ENCODE measurements around the gene ST8SIA1. TPM values are rescaled to one million over a fixed set of nuclear protein-coding genes. Genes with fewer than 3 reads are reported as not detected.

The ST8SIA1 gene
- polyA plus RNA-seq, 1 donor from 2014 or later, result 22.5 TPM

- Histone ChIP-seq H3K9me3 (ENCODE audit: low read length) (no peaks in the 10 kb centered on the region), H3K27ac (ENCODE audit: low read length) (no peak overlapping the region), H3K79me2 (replicated peaks; ENCODE audit: insufficient read depth, low read length) (no peaks in the 10 kb centered on the region), H4K20me1 (ENCODE audit: insufficient read depth) (no peaks in the 10 kb centered on the region), H3K9ac (ENCODE audit: low read length) (no peak overlapping the region), H3K9me2 (ENCODE audit: insufficient read depth, low read length) (no peaks in the 10 kb centered on the region), H3K27me3 (ENCODE audit: insufficient read depth, low read depth, low read length) (no peaks in the 10 kb centered on the region), H3F3A (ENCODE audit: insufficient read depth, low read length, poor library complexity, severe bottlenecking) (no peaks in the 10 kb centered on the region), H2AFZ (ENCODE audit: low read depth, low read length) (no peak overlapping the region), H3K4me2 (ENCODE audit: low read length) (no peak overlapping the region), H3K4me3 (ENCODE audit: low read length) (no peak overlapping the region), H3K36me3 (ENCODE audit: insufficient read depth, low read length) (no peaks in the 10 kb centered on the region)
- TF ChIP-seq SMC3 (conservative IDR thresholded peaks at IDR 0.05; ENCODE audit: poor library complexity) (no peak), EZH2 (IDR thresholded peaks at IDR 0.05; ENCODE audit: borderline replicate concordance, insufficient read depth, low read length, poor library complexity, severe bottlenecking) (no peak), POLR2AphosphoS5 (IDR thresholded peaks at IDR 0.05) (no peak), MXI1 (conservative IDR thresholded peaks at IDR 0.05; ENCODE audit: poor library complexity, severe bottlenecking) (no peak), RAD21 (conservative IDR thresholded peaks at IDR 0.05) (no peak), CTCF (IDR thresholded peaks at IDR 0.05; ENCODE audit: poor library complexity, severe bottlenecking) (no peak), EP300 (conservative IDR thresholded peaks at IDR 0.05; ENCODE audit: poor library complexity, severe bottlenecking) (no peak), TAF1 (IDR thresholded peaks at IDR 0.05; ENCODE audit: low read depth) (no peak)
- TF ChIP-seq, protein P1, sequence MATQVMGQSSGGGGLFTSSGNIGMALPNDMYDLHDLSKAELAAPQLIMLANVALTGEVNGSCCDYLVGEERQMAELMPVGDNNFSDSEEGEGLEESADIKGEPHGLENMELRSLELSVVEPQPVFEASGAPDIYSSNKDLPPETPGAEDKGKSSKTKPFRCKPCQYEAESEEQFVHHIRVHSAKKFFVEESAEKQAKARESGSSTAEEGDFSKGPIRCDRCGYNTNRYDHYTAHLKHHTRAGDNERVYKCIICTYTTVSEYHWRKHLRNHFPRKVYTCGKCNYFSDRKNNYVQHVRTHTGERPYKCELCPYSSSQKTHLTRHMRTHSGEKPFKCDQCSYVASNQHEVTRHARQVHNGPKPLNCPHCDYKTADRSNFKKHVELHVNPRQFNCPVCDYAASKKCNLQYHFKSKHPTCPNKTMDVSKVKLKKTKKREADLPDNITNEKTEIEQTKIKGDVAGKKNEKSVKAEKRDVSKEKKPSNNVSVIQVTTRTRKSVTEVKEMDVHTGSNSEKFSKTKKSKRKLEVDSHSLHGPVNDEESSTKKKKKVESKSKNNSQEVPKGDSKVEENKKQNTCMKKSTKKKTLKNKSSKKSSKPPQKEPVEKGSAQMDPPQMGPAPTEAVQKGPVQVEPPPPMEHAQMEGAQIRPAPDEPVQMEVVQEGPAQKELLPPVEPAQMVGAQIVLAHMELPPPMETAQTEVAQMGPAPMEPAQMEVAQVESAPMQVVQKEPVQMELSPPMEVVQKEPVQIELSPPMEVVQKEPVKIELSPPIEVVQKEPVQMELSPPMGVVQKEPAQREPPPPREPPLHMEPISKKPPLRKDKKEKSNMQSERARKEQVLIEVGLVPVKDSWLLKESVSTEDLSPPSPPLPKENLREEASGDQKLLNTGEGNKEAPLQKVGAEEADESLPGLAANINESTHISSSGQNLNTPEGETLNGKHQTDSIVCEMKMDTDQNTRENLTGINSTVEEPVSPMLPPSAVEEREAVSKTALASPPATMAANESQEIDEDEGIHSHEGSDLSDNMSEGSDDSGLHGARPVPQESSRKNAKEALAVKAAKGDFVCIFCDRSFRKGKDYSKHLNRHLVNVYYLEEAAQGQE (IDR thresholded peaks at IDR 0.05; ENCODE audit: borderline replicate concordance), result no peak
These were observed 143.5 kb downstream of the ST8SIA1 start for GRCh38 chr12:22190969-22191368.

GRCh38 chr12:22188431-22188830 is 146.1 kb downstream of the ST8SIA1 start:
- no peak overlapping the region for H3K27ac ChIP-seq (ENCODE audit: low read length)
- H4K20me1 ChIP-seq (ENCODE audit: insufficient read depth), result no peaks in the 10 kb centered on the region
- no peak overlapping the region for H3K4me2 ChIP-seq (ENCODE audit: low read length)
- H3K79me2 ChIP-seq (replicated peaks; ENCODE audit: insufficient read depth, low read length), result no peaks in the 10 kb centered on the region
- H2AFZ ChIP-seq (ENCODE audit: low read depth, low read length), result no peak overlapping the region
- H3K36me3 ChIP-seq (ENCODE audit: insufficient read depth, low read length), result no peaks in the 10 kb centered on the region
- no peaks in the 10 kb centered on the region for H3K27me3 ChIP-seq (ENCODE audit: insufficient read depth, low read depth, low read length)
- no peaks in the 10 kb centered on the region for H3F3A ChIP-seq (ENCODE audit: insufficient read depth, low read length, poor library complexity, severe bottlenecking)
- H3K9ac ChIP-seq (ENCODE audit: low read length), result no peak overlapping the region
- H3K9me2 ChIP-seq (ENCODE audit: insufficient read depth, low read length), result no peaks in the 10 kb centered on the region
- no peaks in the 10 kb centered on the region for H3K9me3 ChIP-seq (ENCODE audit: low read length)
- no peak overlapping the region for H3K4me3 ChIP-seq (ENCODE audit: low read length)
- TF ChIP-seq CTCF (IDR thresholded peaks at IDR 0.05; ENCODE audit: poor library complexity, severe bottlenecking) (no peak), POLR2AphosphoS5 (IDR thresholded peaks at IDR 0.05) (no peak), SMC3 (conservative IDR thresholded peaks at IDR 0.05; ENCODE audit: poor library complexity) (no peak), EP300 (conservative IDR thresholded peaks at IDR 0.05; ENCODE audit: poor library complexity, severe bottlenecking) (no peak), RAD21 (conservative IDR thresholded peaks at IDR 0.05) (no peak), EZH2 (IDR thresholded peaks at IDR 0.05; ENCODE audit: borderline replicate concordance, insufficient read depth, low read length, poor library complexity, severe bottlenecking) (no peak), MXI1 (conservative IDR thresholded peaks at IDR 0.05; ENCODE audit: poor library complexity, severe bottlenecking) (no peak), TAF1 (IDR thresholded peaks at IDR 0.05; ENCODE audit: low read depth) (no peak)
- TF ChIP-seq, protein P1 (IDR thresholded peaks at IDR 0.05; ENCODE audit: borderline replicate concordance), result no peak

Data from neural cell (in vitro differentiated cells).